Large intestine (tissue), 3 donors: ENCODE measurements around the gene CLRN2. TPM values are rescaled to one million over a fixed set of nuclear protein-coding genes. Genes with fewer than 3 reads are reported as not detected.

ENCODE experiments used
- DNase-seq, 2 donors: peaks; one replicate each; pipeline versions ENCODE4 v3.0.0 to v3.0.0-alpha.2; 2013
- H3K27ac ChIP-seq: one replicate; pipeline ENCODE4 v1.5.1; 2013; ENCODE audit warnings: low read length
- H3K27me3 ChIP-seq: 2 replicates; pipeline ENCODE4 v1.6.1; 2013; ENCODE audit warnings: low read length; ENCODE audit not compliant: control insufficient read depth, insufficient read depth
- H3K36me3 ChIP-seq: 2 replicates; pipeline ENCODE4 v1.6.1; 2013; ENCODE audit warnings: low read length; ENCODE audit not compliant: control insufficient read depth, insufficient read depth
- H3K4me1 ChIP-seq: one replicate; pipeline ENCODE4 v1.6.1; 2013; ENCODE audit warnings: low read length; ENCODE audit not compliant: control insufficient read depth, insufficient read depth
- H3K4me3 ChIP-seq: one replicate; pipeline ENCODE4 v1.5.1; 2013; ENCODE audit warnings: low read length
- H3K9me3 ChIP-seq: one replicate; pipeline ENCODE4 v1.6.1; 2013; ENCODE audit warnings: mild to moderate bottlenecking, low read depth, low read length, moderate library complexity; ENCODE audit not compliant: control insufficient read depth
- WGBS: methylation state at CpG from one replicate; pipeline ENCODE4 v1.1.5; 2013; ENCODE audit warnings: low lambda C conversion rate; ENCODE audit not compliant: insufficient coverage; 5-methylcytosine and 5-hydroxymethylcytosine counted together
- polyA plus RNA-seq: library from polyadenylated mRNA; unstranded; fragments of 120-200 nt; gene quantifications from one replicate; pipeline ENCODE4 v1.2.1, GENCODE V29; 2013

The CLRN2 gene
- polyA plus RNA-seq, 1 donor, result not detected

DNA sequence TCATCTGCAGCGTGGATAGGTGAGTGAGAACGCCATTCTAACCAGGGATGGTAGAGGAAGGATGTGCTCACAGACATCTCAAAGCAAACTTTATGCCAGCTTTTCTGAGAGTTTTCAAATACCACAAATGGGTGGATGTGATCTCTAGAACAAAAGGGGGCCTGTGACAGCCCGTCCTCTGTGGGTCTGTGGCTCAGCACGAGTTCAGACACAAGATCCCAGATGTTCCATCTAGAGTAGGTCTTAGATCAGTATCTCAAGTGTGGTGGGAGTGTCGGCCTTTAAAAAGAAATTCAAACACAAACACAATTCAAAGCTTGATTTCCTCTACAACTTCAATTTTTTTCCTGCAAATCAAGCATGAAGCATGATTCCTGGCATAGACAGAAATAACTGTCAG is 25.8 kb upstream of the CLRN2 start:
- Histone ChIP-seq H3K36me3 (peaks cover 72% of the 10 kb centered on the region), H3K4me1 (peaks cover 16% of the 10 kb centered on the region), H3K27ac (no peak overlapping the region), H3K4me3 (no peak overlapping the region), H3K27me3 (no peaks in the 10 kb centered on the region), H3K9me3 (peaks cover 3% of the 10 kb centered on the region)
- WGBS, result 100% methylated on average over 1 of the region's 5 CpGs
- DNase-seq, result no peak

DNA sequence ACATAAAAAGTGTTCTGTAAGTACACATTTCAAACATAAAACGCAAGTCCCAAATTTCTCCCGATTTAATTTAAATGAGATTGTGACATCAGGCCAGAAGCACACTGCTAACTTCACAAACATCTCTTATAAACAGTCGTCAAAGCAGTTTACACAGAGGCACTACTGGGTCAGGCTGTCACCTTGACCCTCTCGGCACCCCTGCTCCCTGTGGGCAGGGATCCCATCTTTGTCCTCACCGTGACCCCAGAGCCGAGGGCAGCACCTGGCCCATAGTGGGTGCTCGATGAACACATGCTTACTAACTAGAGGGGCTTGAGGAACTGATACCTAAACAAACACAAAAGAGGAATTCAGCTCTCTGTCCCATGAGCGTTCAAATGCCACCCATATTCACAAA is 25.2 kb upstream of the CLRN2 start:
- Histone ChIP-seq H3K27ac (no peak overlapping the region), H3K4me3 (no peak overlapping the region), H3K9me3 (peaks cover 3% of the 10 kb centered on the region), H3K4me1 (peaks cover 19% of the 10 kb centered on the region), H3K27me3 (no peaks in the 10 kb centered on the region), H3K36me3 (peaks cover 73% of the 10 kb centered on the region)
- no CpG with 5 or more reads among the region's 8 CpGs for WGBS
- no peak for DNase-seq

DNA sequence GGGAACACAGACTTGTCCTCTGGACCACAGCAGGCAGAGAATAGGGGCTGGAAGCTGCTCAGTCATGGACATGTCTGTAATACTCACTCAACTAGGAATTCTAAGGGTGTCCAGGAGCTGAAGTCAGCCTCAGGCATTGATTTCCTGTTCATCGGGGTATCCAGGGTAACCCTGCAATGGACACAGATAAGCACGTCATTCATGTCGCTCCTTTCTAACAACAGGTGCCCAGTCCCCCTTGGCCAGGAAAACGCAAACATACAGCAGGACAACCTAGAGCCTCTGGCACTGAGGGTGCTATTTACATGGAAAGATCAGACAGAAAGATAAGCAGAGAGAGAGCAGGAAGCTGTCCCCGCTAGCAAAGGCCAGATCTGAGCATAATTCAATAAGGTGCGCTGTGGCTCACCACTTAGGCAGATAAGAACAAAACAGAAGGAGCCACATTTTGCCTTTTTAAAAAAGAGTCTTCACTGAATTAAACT is 24.3 kb upstream of the CLRN2 start:
- Histone ChIP-seq H3K9me3 (peaks cover 3% of the 10 kb centered on the region), H3K4me1 (peaks cover 20% of the 10 kb centered on the region), H3K27me3 (no peaks in the 10 kb centered on the region), H3K36me3 (peaks cover 77% of the 10 kb centered on the region), H3K27ac (peak overlapping the region; percentile 47), H3K4me3 (no peak overlapping the region)
- no CpG with 5 or more reads among the region's 6 CpGs for WGBS
- peak; percentile 47 to 53 for DNase-seq

- Histone ChIP-seq H3K4me1 (peaks cover 20% of the 10 kb centered on the region), H3K9me3 (peaks cover 3% of the 10 kb centered on the region), H3K27ac (peak overlapping the region; percentile 47), H3K4me3 (no peak overlapping the region), H3K27me3 (no peaks in the 10 kb centered on the region), H3K36me3 (peaks cover 75% of the 10 kb centered on the region)
- DNase-seq, result no peak
- WGBS, result no CpG with 5 or more reads among the region's 3 CpGs
Observed at GRCh38 chr4:17491196-17491595, 23.8 kb upstream of the CLRN2 start.

- H3K27ac ChIP-seq, result no peak overlapping the region
- no CpG with 5 or more reads among the region's 15 CpGs for WGBS
- DNase-seq, result no peak
- H3K36me3 ChIP-seq, result peaks cover 72% of the 10 kb centered on the region
- H3K4me3 ChIP-seq, result no peak overlapping the region
- H3K9me3 ChIP-seq, result peaks cover 3% of the 10 kb centered on the region
- no peaks in the 10 kb centered on the region for H3K27me3 ChIP-seq
- peaks cover 20% of the 10 kb centered on the region for H3K4me1 ChIP-seq
Observed at GRCh38 chr4:17492058-17492741, 22.8 kb upstream of the CLRN2 start.

- Histone ChIP-seq H3K4me1 (peaks cover 20% of the 10 kb centered on the region), H3K27me3 (no peaks in the 10 kb centered on the region), H3K9me3 (peaks cover 3% of the 10 kb centered on the region), H3K4me3 (no peak overlapping the region), H3K36me3 (peaks cover 72% of the 10 kb centered on the region), H3K27ac (peak overlapping the region; percentile 97)
- WGBS, result no CpG with 5 or more reads among the region's 2 CpGs
- DNase-seq, result no peak
Observed at GRCh38 chr4:17492876-17493275, 22.1 kb upstream of the CLRN2 start.

DNA sequence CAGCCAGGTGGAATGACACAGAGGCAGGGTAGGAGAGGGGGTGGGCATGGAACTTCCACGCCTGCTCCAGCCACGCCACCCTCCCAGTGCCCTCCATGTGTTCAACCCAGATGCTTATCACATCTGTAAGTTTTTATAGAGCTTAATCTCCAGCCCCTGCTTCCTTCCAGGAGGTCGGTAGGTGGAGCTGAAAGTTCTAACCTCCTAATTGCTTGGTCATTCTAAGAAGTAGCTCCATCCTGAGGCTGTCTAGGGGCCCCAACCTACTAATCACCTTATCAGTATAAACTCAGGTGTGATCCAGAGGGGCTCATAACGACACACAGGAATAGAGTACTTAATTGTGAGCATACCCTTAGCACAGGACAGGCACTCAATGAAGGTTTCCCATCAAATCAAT is 21.3 kb upstream of the CLRN2 start:
- no CpG with 5 or more reads among the region's 4 CpGs for WGBS
- Histone ChIP-seq H3K4me1 (peaks cover 20% of the 10 kb centered on the region), H3K4me3 (no peak overlapping the region), H3K27ac (peak overlapping the region; percentile 97), H3K36me3 (peaks cover 73% of the 10 kb centered on the region), H3K9me3 (peaks cover 3% of the 10 kb centered on the region), H3K27me3 (no peaks in the 10 kb centered on the region)
- peak in 1 of 2 donors; percentile 46 for DNase-seq

DNA sequence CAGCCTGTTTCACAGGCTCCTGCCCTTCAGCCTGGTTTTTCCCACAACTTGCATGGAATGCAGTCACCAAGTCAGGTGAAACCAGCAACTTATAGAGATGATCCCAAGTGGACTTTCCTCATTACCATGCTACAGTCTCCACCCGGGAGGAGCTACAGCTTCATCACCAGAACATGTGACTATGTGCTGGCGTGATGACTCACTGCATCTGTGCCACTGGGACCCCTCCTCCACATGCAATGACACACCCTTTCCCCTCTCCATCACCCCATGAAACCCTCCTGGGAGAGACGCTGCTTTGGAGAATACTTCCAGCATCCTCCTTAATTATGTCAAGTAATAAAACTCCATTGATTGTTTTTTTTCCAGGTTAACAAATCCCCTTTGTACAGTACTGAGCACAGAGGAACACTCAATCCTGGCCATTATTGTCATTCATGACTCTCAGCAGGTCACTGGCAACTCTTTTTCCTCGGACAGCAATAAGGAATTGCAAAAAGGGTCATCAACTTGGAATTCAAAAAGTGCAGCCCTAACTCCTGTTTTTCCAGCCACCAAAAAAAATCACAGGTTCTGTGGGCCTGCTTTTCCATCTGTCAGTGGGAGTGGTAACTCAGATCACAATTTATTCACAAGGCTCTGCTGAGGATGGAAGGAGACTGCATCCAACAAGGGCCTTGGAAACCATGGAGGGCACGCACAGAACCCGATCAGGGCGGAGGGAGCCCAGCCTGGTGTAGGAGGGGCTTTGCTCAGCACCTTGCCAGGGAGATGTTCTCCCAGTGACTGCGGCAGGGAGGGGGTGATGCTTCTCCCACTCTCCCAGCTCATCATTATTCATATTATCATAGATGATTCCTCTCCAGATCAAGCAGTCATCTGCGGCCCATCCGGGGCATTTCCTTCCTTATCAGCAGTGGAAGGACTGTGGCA is 20.4 kb upstream of the CLRN2 start:
- DNase-seq, result peak; percentile 85 to 89
- Histone ChIP-seq H3K36me3 (peaks cover 71% of the 10 kb centered on the region), H3K9me3 (peaks cover 3% of the 10 kb centered on the region), H3K4me1 (peaks cover 20% of the 10 kb centered on the region), H3K4me3 (no peak overlapping the region), H3K27me3 (no peaks in the 10 kb centered on the region), H3K27ac (peak overlapping the region; percentile 97)
- WGBS, result 57% methylated on average over 1 of the region's 10 CpGs

- Histone ChIP-seq H3K9me3 (no peaks in the 10 kb centered on the region), H3K27ac (no peak overlapping the region), H3K36me3 (peaks cover 82% of the 10 kb centered on the region), H3K4me1 (peaks cover 14% of the 10 kb centered on the region), H3K27me3 (no peaks in the 10 kb centered on the region), H3K4me3 (no peak overlapping the region)
- DNase-seq, result no peak
- WGBS, result no CpG with 5 or more reads among the region's 7 CpGs
Observed at GRCh38 chr4:17497890-17498523, 17.0 kb upstream of the CLRN2 start.

DNA sequence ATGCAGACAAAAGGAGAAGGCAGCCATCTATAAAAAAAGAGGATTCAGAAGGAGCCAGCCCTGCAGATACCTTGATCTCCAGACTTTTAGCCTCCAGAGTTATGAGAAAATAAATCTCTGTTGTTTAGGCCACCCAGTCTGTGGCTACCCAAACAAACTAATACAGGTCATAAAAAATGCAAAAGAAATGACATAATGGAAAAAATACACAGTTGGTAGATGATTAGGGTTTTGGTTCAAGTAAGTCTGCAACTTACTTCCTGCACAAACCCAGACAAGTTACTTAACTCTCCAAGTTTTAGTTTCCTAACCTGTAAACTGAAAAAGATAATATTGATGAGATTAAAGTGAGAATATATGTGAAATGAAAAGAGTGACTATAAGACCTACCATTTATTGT is 14.4 kb upstream of the CLRN2 start:
- peaks cover 67% of the 10 kb centered on the region for H3K36me3 ChIP-seq
- no peak overlapping the region for H3K4me3 ChIP-seq

More for the DNA sequence above, 14.4 kb upstream of the CLRN2 start:
- no peak for DNase-seq
- Histone ChIP-seq H3K27me3 (no peaks in the 10 kb centered on the region), H3K27ac (no peak overlapping the region), H3K9me3 (no peaks in the 10 kb centered on the region), H3K4me1 (no peaks in the 10 kb centered on the region)
